ENCODE data around the gene PLET1. TPM values are rescaled to one million over a fixed set of nuclear protein-coding genes. Genes with fewer than 3 reads are reported as not detected.

PLET1 gene
- total RNA-seq, 4 donors from 2014 or later = not detected

DNA sequence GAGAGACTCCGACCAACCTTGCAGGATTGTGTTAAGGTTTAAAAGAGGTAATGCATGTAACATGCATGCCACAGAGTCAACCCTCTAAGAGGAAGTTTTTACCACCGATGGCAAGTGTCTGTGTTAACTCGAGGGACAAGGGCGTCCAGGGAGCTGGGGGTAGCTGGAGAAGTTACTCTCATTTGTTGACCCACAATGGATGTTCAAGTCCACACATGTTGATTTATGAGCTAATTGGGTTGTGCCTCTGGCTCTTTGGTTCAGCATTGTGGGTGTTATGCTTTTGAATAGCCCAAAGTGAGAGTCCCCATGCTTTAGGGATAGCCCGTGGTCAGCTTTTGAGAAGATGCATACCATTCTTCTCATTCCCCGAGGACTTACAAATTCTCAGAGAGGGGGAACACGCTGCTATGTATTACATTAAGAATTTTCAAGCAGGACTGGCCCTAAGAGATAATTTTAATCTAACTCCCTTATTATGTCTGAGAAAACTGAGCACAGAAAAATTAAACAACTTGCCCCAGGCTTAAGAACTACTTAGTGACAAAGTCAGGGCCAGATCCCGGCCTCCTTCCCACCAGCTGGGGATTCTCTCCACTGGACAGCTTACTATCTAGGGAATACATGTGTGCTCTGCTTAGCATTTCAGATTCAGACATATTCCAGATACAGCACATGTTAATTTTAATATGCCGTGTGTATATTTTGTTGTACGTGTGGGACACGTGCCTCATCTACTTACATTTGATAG is 5.2 kb upstream of the PLET1 start:
- TF ChIP-seq EP300 (IDR thresholded peaks at IDR 0.05) (no peak), POLR2A (IDR thresholded peaks at IDR 0.05) (no peak)
- TF ChIP-seq, protein P1, sequence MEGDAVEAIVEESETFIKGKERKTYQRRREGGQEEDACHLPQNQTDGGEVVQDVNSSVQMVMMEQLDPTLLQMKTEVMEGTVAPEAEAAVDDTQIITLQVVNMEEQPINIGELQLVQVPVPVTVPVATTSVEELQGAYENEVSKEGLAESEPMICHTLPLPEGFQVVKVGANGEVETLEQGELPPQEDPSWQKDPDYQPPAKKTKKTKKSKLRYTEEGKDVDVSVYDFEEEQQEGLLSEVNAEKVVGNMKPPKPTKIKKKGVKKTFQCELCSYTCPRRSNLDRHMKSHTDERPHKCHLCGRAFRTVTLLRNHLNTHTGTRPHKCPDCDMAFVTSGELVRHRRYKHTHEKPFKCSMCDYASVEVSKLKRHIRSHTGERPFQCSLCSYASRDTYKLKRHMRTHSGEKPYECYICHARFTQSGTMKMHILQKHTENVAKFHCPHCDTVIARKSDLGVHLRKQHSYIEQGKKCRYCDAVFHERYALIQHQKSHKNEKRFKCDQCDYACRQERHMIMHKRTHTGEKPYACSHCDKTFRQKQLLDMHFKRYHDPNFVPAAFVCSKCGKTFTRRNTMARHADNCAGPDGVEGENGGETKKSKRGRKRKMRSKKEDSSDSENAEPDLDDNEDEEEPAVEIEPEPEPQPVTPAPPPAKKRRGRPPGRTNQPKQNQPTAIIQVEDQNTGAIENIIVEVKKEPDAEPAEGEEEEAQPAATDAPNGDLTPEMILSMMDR (IDR thresholded peaks at IDR 0.05) = no peak
- no peaks in the 10 kb centered on the region for H3K4me1 ChIP-seq
- no peak for DNase-seq (ENCODE audit: low spot score in 2 of 2)
- H3K27ac ChIP-seq = no peak overlapping the region
- peaks cover 0 to 3% (median 0%) of the 10 kb centered on the region in 3 donors for H3K36me3 ChIP-seq
- H3K9me3 ChIP-seq = no peaks in the 10 kb centered on the region
- H3K4me3 ChIP-seq = no peak overlapping the region
- no peaks in the 10 kb centered on the region for H3K27me3 ChIP-seq
- WGBS, 2 donors = 52 to 58% methylated on average over 11 of the region's 11 CpGs

DNA sequence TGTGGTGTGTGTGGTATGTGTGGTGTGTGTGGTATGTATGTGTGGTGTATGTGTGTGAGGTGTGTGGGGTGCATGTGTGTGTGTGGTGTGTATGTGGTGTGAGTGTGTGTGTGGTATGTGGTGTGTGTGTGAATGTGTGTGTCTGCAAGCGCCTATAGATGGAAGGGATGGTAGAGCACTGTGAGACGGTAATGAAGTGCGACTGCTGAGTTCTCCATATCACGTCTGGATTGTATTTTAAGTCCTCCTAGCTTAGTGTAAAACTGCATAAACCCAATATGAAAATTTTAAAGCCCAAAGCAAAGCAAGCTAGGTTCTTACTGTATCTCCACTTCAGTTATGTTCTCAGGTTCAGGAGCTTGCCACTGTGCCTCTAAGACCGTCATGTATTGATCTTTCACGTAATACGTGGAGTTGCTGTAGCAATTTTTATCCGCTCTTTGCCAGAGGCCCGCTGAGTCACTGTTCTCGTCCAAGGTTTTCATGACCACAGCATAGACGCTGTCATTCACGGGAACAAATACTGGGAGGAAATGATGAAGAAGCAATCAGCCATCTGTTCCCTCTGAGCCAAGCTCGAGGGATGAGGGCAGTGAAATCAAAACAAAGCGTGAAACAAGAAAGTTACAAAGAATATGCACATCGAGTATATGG is 5.5 kb downstream of the PLET1 start:
- peaks cover 0 to 4% (median 0%) of the 10 kb centered on the region in 4 donors for H3K4me1 ChIP-seq
- TF ChIP-seq, protein P1 (IDR thresholded peaks at IDR 0.05) = no peak
- TF ChIP-seq POLR2A (IDR thresholded peaks at IDR 0.05) = no peak
- no peak for TF ChIP-seq EP300 (IDR thresholded peaks at IDR 0.05)
- peaks cover 0 to 5% (median 0%) of the 10 kb centered on the region in 3 donors for H3K36me3 ChIP-seq
- WGBS, 2 donors = 32 to 39% methylated on average over 15 of the region's 15 CpGs
- no peak for DNase-seq (ENCODE audit: low spot score in 2 of 2)
- no peak overlapping the region for H3K27ac ChIP-seq
- no peaks in the 10 kb centered on the region for H3K9me3 ChIP-seq
- no peaks in the 10 kb centered on the region for H3K27me3 ChIP-seq
- no peak overlapping the region for H3K4me3 ChIP-seq

GRCh38 chr11:112253605-112254242 is 6.9 kb downstream of the PLET1 start:
- TF ChIP-seq, protein P1 (IDR thresholded peaks at IDR 0.05) = no peak
- no peak for TF ChIP-seq EP300 (IDR thresholded peaks at IDR 0.05)
- no peak for TF ChIP-seq POLR2A (IDR thresholded peaks at IDR 0.05)
- Histone ChIP-seq H3K27me3 (no peaks in the 10 kb centered on the region), H3K27ac (no peak overlapping the region), H3K9me3 (no peaks in the 10 kb centered on the region), H3K36me3 (peaks cover 0 to 13% (median 0%) of the 10 kb centered on the region in 3 donors), H3K4me1 (peaks cover 0 to 4% (median 0%) of the 10 kb centered on the region in 4 donors), H3K4me3 (no peak overlapping the region)
- 93 to 95% methylated on average over 3 of the region's 3 CpGs for WGBS, 2 donors
- DNase-seq (ENCODE audit: low spot score in 2 of 2) = no peak

DNA sequence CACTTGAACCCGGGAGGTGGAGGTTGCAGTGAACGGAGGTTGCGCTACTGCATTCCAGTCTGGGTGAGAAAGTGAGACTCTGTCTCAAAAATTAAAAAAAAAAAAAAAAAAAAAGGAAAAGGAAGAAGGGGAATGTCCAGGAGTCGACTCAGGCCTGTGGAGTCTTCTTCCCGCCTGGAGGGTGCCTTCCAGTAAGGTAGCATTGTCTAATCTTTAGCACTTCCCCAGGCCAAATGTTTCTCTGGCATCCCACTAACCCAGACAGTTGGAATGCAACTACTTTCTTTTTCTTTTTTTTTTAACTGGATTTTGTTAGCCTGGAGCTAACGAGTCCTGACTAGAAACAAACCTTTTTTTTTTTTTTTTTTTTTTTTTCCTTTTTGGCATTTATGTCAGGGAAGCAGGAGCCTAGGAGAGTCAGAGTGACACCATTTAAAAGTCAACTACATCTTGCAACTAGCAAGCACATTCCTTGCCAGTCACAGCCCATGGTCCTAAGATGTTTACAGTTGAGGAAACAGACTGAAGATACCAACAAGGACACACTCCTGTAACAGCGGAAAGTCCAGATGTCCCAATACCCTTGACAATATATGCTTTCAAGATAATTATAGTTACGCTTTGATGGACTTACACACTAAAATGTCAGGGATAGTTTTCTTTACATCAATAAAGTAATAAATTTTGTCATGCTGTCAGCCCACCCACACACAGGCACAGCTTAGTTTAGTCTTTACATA is 10.6 kb downstream of the PLET1 start:
- Histone ChIP-seq H3K27me3 (no peaks in the 10 kb centered on the region), H3K4me3 (no peak overlapping the region), H3K4me1 (no peaks in the 10 kb centered on the region), H3K36me3 (peaks cover 0 to 17% (median 0%) of the 10 kb centered on the region in 3 donors), H3K9me3 (no peaks in the 10 kb centered on the region), H3K27ac (no peak overlapping the region)
- TF ChIP-seq POLR2A (IDR thresholded peaks at IDR 0.05) (no peak), EP300 (IDR thresholded peaks at IDR 0.05) (no peak)
- TF ChIP-seq, protein P1 (IDR thresholded peaks at IDR 0.05) = no peak
- no peak for DNase-seq (ENCODE audit: low spot score in 2 of 2)
- WGBS, 2 donors = 74 to 77% methylated on average over 8 of the region's 8 CpGs

Measured in tibial nerve (tissue), 4 donors.